ENCODE data around the gene TPCN1. TPM values are rescaled to one million over a fixed set of nuclear protein-coding genes. Genes with fewer than 3 reads are reported as not detected.

The TPCN1 gene
- total and polyA plus RNA-seq, 8 donors: 39.4 to 83.4 (median 63.5) TPM

DNA sequence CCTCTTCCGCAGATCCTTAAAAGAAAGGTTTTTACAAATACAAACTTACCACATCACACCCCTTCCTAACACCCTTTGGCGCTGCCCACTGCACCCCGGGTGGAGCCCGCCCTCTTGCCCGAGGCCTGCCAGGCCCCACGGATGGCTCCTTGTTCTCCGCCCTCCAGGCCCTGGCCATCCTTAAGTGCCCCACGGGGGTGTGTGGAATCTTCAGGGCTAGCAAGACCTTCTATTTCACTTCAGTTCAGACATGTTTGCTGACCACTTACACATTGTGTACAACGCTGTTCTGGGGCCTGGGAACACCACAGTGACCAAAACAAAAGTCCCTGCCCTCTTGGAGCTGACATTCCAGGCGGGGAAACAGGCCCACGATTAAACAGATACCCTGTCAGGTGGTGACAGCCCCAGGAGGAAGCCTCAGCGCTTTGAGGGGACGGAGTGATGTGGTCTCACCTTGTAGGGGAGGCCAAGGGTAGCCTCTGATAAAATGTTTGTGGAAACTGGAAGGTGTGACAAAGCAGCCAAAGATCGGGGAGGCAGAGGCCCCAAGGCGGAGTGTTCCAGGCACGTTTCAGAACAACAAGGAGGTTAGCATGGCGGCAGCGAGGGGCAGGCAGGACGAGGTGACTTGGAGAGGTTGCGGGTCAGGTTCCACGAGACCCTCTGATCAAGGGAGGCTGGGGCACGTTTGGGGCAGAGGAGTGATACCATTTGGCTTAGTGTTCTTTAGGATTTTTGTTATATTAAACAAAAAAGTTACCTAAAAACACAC, 27.0 kb downstream of the TPCN1 start:
- H3K27me3 ChIP-seq: no peaks in the 10 kb centered on the region
- DNase-seq: no peak
- H3K27ac ChIP-seq: peak overlapping the region in 2 of 4 donors; percentile 91 to 92
- 82 to 85% methylated on average over 22 of the region's 22 CpGs for WGBS, 2 donors
- TF ChIP-seq, protein P1, sequence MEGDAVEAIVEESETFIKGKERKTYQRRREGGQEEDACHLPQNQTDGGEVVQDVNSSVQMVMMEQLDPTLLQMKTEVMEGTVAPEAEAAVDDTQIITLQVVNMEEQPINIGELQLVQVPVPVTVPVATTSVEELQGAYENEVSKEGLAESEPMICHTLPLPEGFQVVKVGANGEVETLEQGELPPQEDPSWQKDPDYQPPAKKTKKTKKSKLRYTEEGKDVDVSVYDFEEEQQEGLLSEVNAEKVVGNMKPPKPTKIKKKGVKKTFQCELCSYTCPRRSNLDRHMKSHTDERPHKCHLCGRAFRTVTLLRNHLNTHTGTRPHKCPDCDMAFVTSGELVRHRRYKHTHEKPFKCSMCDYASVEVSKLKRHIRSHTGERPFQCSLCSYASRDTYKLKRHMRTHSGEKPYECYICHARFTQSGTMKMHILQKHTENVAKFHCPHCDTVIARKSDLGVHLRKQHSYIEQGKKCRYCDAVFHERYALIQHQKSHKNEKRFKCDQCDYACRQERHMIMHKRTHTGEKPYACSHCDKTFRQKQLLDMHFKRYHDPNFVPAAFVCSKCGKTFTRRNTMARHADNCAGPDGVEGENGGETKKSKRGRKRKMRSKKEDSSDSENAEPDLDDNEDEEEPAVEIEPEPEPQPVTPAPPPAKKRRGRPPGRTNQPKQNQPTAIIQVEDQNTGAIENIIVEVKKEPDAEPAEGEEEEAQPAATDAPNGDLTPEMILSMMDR (IDR thresholded peaks at IDR 0.05): no peak
- intact Hi-C loops (cut with DNase I): no loop called here
- H3K4me1 ChIP-seq: peaks cover 45 to 51% (median 48%) of the 10 kb centered on the region in 3 donors
- H3K9me3 ChIP-seq: no peaks in the 10 kb centered on the region
- no peak for ATAC-seq
- peaks cover 0 to 8% (median 0%) of the 10 kb centered on the region in 3 donors for H3K36me3 ChIP-seq
- no peak for FAIRE-seq
- H3K4me3 ChIP-seq: no peak overlapping the region

DNA sequence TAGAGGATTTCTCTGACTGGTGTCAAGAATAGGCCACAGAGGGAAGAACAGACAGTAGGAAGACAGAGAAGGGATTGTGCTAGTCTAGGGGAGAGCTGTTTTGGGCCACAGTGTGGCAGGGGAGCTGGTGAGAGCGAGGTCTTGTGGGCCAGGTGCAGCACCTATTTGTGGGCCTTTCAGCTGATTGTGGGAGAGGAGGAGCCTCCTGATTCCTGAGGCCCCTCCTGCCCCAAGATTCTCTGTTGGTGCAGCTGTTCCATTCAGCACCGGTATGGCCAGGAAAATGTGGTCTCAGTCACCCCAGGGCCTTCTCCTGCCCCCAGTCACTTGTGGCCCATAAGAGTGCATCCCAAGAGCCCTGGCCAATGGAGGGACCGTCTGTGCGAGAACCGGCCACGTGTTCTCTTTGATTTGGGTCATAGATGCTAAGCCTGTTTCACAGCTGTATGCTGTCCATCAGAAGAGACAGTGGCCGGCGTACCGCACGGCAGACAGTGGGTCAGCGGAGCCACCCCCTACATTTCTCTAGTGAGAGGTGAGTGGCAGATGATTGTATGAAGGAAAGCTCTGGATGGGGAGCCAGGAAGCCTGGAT, 27.7 kb downstream of the TPCN1 start:
- ATAC-seq (no peak), DNase-seq (no peak), FAIRE-seq (no peak)
- H3K36me3 ChIP-seq: peaks cover 0 to 8% (median 0%) of the 10 kb centered on the region in 3 donors
- intact Hi-C loops (cut with DNase I): no loop called here
- H3K27ac ChIP-seq: peak overlapping the region in 1 of 4 donors; percentile 8
- H3K27me3 ChIP-seq: no peaks in the 10 kb centered on the region
- 59 to 65% methylated on average over 11 of the region's 11 CpGs for WGBS, 2 donors
- no peak overlapping the region for H3K4me3 ChIP-seq
- TF ChIP-seq, protein P1 (IDR thresholded peaks at IDR 0.05): no peak
- peaks cover 38 to 48% (median 41%) of the 10 kb centered on the region in 3 donors for H3K4me1 ChIP-seq
- no peaks in the 10 kb centered on the region for H3K9me3 ChIP-seq

DNA sequence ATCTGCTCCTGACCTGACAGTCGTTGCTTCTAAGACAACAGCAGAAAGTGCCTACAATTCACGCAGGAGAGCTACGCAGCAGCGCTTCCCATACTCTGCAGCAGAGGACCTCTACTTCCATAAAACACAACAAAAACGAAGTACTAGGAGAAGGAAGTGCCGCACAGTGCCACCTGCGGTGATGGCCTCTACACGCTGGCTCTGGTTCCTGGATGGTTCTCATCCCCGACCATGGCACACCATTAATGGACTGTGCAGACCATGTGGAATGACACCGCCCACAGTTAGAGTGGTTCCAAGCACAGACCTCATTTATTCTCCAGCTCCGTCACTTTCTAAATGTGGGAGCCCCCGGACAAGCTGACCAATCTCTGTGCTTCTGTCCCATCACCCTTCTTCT, 28.3 kb downstream of the TPCN1 start:
- FAIRE-seq: no peak
- H3K9me3 ChIP-seq: no peaks in the 10 kb centered on the region
- no peak for DNase-seq
- intact Hi-C loops (cut with DNase I): no loop called here
- peaks cover 32 to 45% (median 34%) of the 10 kb centered on the region in 3 donors for H3K4me1 ChIP-seq
- H3K36me3 ChIP-seq: peaks cover 0 to 8% (median 0%) of the 10 kb centered on the region in 3 donors
- TF ChIP-seq, protein P1 (IDR thresholded peaks at IDR 0.05): no peak
- ATAC-seq: no peak
- no peak overlapping the region for H3K27ac ChIP-seq
- H3K27me3 ChIP-seq: no peaks in the 10 kb centered on the region
- no peak overlapping the region for H3K4me3 ChIP-seq
- 92% methylated on average over 12 of the region's 12 CpGs for WGBS, 2 donors

DNA sequence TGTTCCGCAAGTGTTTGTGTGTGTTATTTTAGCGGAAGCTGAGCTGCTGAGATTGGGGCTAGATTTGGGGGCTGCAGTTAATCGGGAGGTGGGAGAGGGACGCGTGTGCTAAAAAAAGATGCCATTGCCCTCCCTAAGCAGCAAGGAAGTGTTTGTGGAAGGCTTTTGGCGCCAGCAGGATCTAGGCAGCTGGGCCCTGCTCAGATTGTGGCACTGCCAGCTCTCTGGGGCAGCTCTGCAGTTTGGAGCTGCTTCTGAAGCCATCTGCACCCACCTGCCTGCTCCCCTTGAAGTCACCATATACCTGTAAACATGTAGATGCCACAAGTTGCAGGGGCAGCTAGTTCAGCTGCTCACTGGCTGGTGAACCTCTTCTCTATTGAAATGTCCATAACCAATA, 28.8 kb downstream of the TPCN1 start:
- intact Hi-C loops (cut with DNase I): loop anchor here in 1 of 3 donors (10.0 kb wide), 1 partner anchor 45 kb away; no protein-coding TSS in a partner anchor
- no peak overlapping the region for H3K4me3 ChIP-seq
- no peak for ATAC-seq
- no peaks in the 10 kb centered on the region for H3K27me3 ChIP-seq
- no peak for FAIRE-seq
- H3K4me1 ChIP-seq: peaks cover 27 to 40% (median 30%) of the 10 kb centered on the region in 3 donors
- no peaks in the 10 kb centered on the region for H3K9me3 ChIP-seq
- no peak overlapping the region for H3K27ac ChIP-seq
- DNase-seq: peak in 1 of 6 donors; percentile 32
- 81 to 86% methylated on average over 6 of the region's 6 CpGs for WGBS, 2 donors
- H3K36me3 ChIP-seq: peaks cover 0 to 8% (median 0%) of the 10 kb centered on the region in 3 donors
- TF ChIP-seq, protein P1 (IDR thresholded peaks at IDR 0.05): no peak

Measured in pancreas (tissue), 10 donors.